GM20000 (cell line): Measurements from ENCODE around the gene PEX6.
A peak's percentile ranks its signal among the peaks of the same experiment; 100 is the strongest.
"Not testable (repeated sequence)": the region's sequence is repeated elsewhere in the genome, so short reads cannot be mapped to it uniquely, and the experiment has no call there.

Source experiments
- DNase-seq: peaks from one replicate; pipeline ENCODE4 v3.0.0; 2012; ENCODE audit warnings: low spot score
- TF ChIP-seq, protein P1 (sequence below): IDR thresholded peaks from 2 replicates; pipeline ENCODE4 v1.5.1; 2012; ENCODE audit warnings: mild to moderate bottlenecking, control low read depth; ENCODE audit errors: extremely low read depth, missing control alignments

PEX6 gene

DNA sequence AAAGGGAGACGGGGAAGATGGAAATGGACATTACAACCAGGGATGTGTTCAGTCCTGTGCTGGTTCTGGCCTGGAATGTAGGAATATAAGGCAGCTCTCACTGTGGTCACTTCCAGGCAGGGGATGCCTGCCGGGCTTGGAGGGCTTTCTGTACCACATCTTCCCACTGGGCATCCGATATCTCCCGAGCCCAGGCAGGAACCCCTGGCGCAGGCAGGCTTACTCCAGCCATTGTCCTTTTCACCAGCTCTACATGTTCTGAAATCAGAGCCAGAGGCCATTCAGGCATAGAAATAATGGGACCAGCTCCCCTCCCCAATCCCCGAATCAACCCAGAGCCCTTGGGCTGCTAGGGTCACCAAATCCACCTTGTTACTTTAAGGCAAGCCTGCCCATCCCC is 33.4 kb upstream of the PEX6 start:
- no peak for DNase-seq
- TF ChIP-seq, protein P1, sequence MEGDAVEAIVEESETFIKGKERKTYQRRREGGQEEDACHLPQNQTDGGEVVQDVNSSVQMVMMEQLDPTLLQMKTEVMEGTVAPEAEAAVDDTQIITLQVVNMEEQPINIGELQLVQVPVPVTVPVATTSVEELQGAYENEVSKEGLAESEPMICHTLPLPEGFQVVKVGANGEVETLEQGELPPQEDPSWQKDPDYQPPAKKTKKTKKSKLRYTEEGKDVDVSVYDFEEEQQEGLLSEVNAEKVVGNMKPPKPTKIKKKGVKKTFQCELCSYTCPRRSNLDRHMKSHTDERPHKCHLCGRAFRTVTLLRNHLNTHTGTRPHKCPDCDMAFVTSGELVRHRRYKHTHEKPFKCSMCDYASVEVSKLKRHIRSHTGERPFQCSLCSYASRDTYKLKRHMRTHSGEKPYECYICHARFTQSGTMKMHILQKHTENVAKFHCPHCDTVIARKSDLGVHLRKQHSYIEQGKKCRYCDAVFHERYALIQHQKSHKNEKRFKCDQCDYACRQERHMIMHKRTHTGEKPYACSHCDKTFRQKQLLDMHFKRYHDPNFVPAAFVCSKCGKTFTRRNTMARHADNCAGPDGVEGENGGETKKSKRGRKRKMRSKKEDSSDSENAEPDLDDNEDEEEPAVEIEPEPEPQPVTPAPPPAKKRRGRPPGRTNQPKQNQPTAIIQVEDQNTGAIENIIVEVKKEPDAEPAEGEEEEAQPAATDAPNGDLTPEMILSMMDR, result no peak

DNA sequence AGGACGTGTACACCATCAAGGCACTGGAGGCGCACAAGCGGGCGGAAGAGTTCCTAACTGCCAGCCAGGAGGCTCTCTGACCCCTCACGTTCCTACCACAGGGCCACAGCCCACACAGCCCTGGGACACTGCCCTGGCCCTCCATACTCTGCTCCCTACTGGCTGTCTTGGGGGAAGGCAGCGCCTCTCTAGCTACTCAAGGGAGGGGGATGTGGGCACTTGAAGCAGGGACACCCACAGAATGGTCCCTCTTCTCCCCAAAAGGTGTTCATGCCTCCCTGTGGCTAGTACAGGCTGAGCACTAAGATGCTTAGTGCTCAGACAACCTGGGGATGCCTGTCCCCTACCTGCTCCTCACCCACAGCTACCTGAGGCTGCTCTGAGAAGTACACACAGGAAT is 32.2 kb upstream of the PEX6 start:
- DNase-seq, result no peak
- TF ChIP-seq, protein P1, result no peak

DNA sequence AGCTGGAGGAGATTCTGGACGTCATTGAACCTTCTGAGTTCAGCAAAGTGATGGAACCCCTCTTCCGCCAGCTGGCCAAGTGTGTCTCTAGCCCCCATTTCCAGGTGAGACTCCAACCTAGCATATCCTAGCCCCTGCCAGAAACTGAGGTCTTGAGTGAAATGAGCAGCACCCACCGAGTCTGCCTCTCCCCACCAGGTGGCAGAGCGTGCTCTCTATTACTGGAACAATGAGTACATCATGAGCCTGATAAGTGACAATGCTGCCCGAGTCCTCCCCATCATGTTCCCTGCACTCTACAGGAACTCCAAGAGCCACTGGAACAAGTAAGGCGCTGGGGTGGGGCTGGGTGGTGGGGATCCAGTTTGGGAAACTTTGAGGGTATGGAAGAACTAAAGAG is 30.1 kb upstream of the PEX6 start:
- peak; percentile 37 for DNase-seq

DNA sequence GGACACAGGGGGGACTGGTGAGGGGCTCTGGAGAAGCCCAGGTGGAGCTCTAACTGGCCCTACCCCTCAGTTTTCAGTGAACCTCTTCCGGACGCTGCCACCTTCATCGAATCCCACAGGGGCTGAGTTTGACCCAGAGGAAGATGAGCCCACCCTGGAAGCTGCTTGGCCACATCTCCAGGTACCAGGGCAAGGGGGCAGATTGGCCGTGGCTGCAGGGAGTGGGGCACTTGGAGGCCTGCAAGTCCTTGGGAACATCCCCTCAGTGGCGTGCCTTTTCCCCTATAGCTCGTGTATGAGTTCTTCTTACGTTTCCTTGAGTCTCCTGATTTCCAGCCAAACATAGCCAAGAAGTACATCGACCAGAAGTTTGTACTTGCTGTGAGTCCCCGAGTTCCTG is 28.1 kb upstream of the PEX6 start:
- DNase-seq, result no peak
- TF ChIP-seq, protein P1, result no peak

More for the DNA sequence above, 30.1 kb upstream of the PEX6 start:
- TF ChIP-seq, protein P1, result peak; percentile 47

DNA sequence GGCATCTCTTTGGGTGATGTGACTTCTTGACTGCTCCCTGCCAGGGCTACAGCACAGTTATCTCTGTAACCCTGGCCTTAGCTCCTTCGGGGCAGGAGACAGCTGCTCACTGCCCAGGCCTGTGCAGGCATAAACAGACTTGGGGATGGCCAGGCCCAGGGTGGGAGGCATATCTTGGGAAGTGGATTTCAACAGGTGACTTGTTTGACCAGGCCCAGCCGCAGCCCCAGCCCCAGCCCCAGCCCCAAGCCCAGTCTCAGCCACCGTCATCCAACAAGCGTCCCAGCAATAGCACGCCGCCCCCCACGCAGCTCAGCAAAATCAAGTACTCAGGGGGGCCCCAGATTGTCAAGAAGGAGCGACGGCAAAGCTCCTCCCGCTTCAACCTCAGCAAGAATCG is 27.3 kb upstream of the PEX6 start:
- no peak for DNase-seq
- TF ChIP-seq, protein P1, result no peak

DNA sequence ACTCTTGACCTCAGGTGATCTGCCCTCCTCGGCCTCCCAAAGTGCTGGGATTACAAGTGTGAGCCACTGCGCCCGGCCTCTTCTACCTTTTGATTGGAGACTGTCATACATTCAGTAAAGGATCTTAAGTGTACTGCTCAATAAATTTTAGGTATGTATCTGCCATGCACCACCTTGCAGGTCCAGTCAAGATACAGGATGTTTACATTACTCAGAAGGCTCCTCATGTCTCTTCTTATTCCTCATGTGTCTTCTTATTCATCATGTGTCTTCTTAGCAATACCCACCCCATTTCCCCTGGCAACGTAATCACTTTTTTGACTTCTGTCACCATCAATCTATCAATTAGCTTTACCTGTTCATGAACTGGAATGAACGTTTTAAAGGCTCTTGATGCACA is 26.9 kb upstream of the PEX6 start:
- DNase-seq, result no peak
- TF ChIP-seq, protein P1, result no peak

DNA sequence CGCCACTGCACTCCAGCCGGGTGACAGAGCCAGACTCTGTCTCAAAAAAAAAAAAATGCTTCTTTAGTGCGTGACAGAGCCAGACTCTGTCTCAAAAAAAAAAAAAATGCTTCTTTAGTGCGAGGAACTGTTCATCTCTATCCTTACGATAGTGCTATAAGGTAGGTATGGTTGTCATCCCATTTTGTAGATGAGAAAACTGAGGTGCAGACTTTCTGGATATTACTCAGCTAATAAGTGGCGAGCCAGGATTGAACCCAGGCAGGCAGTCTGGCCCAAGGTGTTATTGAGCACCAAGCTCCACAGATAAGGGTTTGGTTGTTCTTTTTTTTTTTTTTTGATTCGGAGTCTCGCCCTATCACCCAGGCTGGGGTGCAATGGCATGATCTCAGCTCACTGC is 22.9 kb upstream of the PEX6 start:
- DNase-seq, result no peak

DNA sequence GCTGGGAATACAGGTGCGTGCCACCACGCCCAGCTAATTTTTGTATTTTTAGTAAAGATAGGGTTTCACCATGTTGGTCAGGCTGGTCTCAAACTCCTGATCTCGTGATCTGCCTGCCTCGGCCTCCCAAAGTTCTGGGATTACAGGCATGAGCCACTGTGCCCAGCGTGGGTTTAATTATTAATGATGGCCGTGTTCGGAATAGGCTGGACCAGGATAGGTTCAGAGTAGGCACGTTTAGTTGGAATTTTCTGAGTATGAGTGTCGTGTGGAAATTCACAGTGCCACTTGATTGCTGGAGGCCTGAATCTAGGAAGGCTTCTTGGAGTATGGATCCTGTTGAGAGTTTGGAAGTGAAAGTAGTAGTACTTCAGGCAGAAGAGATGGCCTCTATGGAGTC is 19.2 kb upstream of the PEX6 start:
- not testable (repeated sequence) for DNase-seq

More for the DNA sequence above, 22.9 kb upstream of the PEX6 start:
- TF ChIP-seq, protein P1, result no peak
